Epithelial cell of prostate (primary cell): ENCODE data around the gene ZBTB5.

Source experiments
- DNase-seq: peaks from one replicate; pipeline ENCODE4 v3.0.0-alpha.2; 2011; ENCODE audit warnings: low read depth, low spot score
- H3K27ac ChIP-seq: fragments of 450-650 bp; 2 replicates; pipeline ENCODE4 v1.5.1; 2017; ENCODE audit warnings: mild to moderate bottlenecking

The ZBTB5 gene

DNA sequence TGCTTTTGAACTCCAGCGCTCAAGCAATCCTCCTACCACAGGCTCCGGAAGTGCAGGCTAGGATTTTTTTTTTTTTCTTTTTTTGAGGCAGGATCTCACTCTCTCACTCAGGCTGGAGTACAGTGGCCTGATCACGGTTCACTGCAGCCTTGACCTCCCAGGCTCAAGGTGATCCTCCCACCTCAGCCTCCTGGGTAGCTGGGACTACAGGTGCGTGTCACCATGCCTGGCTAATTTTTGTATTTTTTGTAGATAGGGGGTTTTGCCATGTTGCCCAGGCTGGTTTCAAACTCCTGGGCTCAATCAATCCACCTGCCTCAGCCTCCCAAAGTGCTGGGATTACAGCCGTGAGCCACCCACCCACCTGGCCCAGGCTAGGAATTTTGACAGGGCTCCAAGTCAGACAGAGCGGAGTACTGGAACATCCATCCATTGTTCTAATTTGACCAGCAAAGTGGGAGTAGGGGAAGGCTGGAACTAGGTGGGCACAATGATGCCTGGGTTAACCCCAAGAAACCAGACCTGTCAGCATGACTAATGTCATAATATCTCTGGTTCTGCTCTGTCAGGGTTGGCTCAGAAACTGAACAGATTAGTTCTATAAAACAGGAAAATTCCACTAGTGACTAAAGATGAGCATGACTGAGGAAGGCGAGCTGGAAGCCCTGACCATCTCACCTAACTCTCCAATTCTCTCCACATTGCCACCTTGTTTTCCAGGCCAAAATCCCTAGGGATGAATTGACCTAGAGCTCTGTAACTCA, 9.2 kb downstream of the ZBTB5 start:
- DNase-seq, result no peak
- H3K27ac ChIP-seq, result no peak overlapping the region

DNA sequence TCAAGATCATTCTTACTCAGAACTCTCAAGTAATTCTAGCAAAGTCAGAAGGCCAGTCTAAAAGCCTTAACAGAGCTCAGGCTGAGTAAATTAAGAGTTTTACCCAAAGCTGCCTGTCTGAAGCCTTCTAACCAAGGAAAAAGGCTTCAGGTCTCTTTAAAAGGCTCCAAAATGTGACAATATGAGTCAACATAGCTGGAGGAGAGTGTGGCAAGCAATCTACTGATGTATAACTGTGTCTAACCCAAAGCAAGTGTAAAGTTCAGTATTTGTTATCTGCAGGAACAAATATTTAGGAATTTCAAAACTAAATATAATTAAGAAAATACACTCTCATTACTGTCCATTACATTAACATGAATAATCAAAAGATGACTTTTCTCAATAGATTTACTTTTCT, 11.0 kb downstream of the ZBTB5 start:
- no peak for DNase-seq
- H3K27ac ChIP-seq, result peak overlapping the region; percentile 19

DNA sequence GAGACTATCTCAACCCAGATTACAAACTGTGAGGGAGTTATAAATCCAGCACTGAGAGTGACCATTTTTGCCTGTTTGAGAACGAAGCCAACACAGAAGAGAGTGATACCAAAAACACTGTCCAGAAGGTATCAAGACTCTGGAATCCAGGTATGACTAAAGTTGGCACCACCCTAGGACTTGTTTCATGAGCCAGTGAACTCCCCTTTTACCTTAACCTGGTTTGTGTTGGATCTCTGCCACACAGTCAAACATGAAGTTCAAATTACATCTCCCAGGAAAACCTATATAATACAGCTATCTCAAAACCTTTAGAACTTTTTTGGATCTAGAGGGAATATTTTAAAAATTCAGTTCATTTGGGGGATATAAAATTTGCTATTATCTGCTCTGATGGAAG, 11.4 kb downstream of the ZBTB5 start:
- H3K27ac ChIP-seq, result peak overlapping the region; percentile 19
- no peak for DNase-seq

DNA sequence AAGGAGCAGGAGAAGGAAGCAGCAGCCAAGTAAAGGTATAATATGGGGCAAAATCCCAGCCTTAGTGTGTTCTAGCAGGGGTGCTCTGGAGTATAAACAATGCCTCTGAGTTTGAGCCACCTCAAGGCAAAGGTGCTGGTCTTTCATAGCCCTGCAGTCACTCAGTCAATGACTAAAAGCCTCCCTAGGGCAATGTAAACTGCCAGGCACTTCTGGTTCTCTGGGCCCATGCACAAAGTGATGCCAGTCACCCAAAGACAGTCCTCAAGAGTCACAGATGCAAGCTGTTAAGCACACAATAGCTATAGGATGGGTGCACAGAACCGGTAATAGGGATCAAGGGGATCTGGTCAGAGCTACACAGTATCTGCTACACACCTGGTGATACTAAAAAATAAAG, 12.6 kb downstream of the ZBTB5 start:
- H3K27ac ChIP-seq, result no peak overlapping the region
- no peak for DNase-seq

DNA sequence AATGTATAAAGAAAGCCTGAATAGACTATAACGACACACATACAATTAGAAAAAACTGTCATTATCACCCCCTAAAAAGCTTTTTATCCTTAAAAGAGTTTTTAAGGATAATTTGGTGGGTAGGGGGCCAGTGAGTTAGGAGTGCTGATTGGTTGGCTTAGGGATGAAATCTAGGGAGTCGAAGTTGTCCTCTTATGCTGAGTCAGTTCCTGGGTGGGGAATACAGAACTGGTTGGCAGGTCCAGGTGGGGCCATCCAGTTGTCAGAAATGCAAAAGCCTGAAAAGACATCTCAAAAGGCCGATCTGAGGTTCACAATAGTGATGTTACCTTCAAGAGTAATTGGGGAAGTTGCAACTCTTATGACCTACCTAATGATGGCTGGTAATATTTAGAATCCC, 13.6 kb downstream of the ZBTB5 start:
- H3K27ac ChIP-seq, result no peak overlapping the region
- DNase-seq, result no peak

DNA sequence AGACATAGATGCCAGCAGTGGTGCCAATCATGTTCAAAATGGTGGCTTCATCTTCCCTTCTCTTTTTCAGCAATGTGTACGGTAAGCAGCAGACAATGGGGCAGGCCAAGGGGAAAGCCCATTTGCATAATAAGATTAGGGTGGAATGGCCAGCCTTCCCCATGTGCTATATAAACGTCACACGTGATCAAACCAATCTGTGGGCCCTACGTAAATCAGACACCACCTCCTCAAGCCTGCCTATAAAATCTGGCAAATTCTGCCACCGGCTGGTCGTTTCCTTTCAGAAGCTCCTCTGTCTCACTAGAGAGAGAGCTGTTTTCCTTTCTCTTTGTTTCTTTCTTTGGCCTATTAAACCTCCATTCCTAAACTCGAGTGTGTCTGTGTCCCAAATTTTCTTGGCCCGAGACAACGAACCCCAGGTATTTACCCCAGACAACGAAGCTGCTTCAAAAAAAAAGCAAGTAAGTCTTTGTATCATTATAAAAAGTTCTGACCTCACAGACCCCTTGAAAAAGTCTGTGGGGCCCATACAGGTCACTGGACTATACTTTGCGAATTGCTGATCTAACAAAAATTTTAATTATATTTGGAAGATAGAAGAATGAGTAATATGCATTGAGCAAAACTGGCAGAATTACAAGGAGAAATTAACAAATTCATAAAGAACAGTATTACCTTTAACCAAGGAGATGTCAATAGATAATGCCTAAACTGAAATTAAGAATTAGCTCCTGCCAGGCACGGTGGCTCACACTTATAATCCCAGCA, 15.2 kb downstream of the ZBTB5 start:
- no peak for DNase-seq
- H3K27ac ChIP-seq, result no peak overlapping the region

DNA sequence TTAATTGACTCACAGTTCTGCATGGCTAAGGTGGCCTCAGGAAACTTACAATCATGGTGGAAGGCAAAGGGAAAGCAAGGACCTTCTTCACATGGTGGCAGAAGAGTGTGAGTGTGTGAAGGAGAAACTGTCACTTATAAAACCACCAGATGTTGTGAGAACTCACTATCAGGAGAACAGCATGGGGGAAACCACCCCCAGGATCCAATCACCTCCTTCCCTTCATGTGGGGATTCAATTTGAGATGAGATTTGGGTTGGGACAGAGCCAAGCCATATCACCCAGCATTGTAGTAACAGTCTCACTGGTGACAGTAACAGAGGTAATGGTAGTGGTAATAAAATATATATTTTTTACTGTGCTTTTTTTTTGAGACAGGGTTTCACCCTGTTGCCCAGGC, 18.1 kb downstream of the ZBTB5 start:
- no peak for DNase-seq
- H3K27ac ChIP-seq, result no peak overlapping the region

DNA sequence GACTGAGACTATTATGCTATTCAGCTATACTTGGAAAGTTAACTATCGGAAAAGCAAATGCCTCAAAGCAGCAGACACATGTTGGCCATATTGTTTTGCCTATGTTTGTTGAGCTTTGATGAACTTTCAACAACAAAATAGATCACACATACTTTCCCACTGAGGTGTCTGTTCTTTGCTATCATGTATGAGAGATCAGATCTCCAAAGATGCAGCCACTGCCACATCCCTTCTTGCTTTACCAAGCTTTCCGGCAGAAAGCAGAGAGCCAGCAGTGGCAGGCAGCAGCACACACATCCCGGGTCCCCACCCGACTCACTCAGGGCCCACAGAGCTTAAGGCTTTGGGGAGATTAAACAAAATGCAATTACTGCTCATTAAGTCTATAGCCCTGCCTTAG, 18.8 kb downstream of the ZBTB5 start:
- no peak for DNase-seq
- H3K27ac ChIP-seq, result no peak overlapping the region

DNA sequence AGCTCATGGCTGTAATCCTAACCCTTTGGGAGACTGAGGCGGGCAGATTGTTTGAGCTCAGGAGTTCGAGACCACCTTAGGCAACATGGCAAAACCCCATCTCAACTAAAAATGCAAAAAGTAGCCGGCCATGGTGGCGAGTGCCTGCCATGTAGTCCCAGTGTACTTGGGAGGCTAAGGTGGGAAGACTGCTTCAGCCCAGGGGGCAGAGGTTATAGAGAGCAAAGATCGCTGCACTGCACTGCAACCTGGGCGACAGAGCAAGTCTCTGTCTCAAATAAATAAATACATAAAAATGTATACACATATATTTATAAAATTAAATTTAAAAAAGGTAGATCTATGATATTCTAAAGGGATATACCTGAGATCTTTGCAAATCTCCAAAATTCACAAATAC, 19.4 kb downstream of the ZBTB5 start:
- no peak for DNase-seq

DNA sequence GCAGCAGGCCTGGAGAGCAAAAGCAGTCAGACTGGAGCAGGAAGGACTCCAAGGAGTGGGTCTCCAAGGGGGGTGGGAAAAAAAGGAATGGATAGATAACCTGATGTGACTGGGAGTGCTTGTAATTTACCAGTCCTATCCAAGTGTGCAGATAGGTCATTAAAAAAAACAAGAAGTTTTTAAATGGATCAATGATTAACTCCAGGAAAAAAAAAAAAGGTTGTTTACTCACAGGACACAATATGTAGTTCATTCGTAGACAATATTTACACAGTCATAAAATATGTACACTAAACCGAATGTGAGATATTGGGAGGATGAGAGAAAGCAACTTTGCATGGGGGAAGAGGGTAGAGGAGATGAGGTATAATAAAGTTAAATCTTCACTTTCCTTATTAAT, 20.4 kb downstream of the ZBTB5 start:
- H3K27ac ChIP-seq, result no peak overlapping the region
- DNase-seq, result no peak

More for the DNA sequence above, 19.4 kb downstream of the ZBTB5 start:
- no peak overlapping the region for H3K27ac ChIP-seq

DNA sequence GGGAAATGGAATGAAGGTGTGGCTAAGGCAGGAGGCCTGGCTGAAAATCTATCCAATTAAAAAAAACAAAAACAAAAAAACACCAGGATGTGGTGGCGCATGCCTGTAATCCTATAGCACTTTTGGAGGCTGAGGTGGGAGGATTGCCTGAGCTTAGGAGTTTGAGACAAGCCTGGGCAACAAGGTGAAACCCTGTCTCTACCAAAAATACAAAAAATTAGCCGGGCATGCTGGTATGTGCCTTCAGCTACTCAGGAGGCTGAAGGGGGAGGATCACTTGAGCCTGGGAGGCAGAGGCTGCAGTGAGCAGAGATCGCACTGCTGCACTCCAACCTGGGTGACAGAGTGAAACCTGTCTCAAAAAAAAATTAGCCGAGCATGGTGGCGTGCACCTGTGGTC, 21.7 kb downstream of the ZBTB5 start:
- H3K27ac ChIP-seq, result no peak overlapping the region
- DNase-seq, result no peak

DNA sequence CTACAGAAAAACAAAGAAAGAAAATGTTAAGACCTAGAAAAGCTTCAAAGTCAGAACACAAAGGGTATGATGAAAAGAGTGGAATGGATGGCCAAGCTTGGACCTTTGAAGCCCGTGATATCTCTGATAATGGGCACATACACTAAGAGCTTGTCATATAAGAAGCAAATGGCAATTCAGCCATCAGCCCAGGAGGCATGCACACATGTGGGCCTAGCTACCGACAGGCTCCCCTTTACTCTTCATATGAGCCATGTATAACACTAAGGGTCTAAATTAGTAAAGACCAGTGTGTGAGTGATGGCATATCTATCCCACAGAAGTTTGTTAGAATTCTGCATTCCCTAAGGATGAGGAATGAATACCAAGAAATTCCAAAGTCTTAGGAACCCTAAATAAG, 22.7 kb downstream of the ZBTB5 start:
- DNase-seq, result no peak
- H3K27ac ChIP-seq, result no peak overlapping the region

DNA sequence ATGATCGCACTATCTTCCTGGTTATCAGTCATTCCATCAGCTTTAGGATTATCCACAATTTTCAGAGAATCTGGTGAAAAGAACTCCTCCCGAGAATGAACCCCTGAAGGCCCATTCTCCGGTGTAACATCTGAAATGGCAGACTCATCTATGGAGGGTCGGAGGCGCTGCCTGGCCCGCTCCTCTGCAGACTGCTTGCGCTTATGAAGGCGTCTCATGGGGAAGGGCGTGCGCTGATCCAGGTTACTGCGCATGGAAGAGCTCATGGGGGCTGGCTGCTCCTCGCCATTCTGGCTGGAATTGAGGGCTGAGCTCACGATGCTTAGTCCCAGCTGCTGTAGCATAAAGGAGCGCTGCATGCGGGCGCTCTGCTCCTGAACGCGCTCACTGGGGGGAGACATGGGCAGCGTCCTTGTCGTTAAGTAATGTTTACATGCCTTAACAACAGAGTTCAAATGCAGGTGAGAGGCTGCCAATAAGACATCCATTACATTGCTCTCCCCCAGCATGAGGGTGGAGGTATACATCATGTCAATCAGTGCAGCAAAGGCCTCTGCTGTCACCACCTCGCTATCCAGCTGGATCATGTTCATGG, 23.4 kb downstream of the ZBTB5 start:
- no peak for DNase-seq
- H3K27ac ChIP-seq, result no peak overlapping the region

DNA sequence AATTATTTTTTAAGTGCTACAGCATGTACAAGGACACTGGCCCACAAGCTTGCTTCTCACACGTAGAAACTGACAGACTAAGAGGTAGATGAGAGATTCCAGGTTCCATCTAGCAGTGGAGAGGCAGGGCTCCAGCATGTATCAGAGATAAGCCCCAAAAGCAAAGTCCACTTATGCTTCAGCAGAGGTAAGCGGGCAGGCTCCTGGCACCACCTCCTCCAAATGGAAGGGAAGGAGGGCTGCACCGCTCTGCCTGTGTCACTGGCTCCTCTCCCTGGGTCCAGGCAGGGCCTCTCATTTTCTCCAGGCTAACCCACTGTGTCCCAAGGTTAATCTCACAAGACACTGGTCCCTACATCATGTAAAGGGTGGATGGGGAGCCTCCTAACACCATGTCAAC, 26.9 kb downstream of the ZBTB5 start:
- no peak overlapping the region for H3K27ac ChIP-seq
- DNase-seq, result no peak

DNA sequence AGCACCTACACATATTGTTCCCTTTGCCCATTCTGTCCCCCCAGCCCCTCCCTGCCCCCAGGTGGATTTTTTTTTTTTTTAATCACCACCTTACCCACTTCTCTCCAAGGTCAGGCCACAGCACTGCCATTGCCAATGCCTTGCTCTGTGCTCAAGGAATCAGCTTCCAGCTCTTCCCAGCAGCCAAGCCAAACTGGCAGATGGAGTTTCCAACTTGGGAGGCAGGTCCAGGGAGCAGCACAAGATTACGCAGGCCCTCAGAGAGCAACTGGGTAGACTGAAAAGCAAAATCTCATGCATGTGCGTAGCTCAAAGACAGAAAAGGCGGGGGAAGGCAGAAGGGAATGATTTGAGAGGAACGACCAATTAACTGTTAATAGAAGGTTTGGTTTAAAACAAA, 27.6 kb downstream of the ZBTB5 start:
- DNase-seq, result no peak
- H3K27ac ChIP-seq, result no peak overlapping the region

DNA sequence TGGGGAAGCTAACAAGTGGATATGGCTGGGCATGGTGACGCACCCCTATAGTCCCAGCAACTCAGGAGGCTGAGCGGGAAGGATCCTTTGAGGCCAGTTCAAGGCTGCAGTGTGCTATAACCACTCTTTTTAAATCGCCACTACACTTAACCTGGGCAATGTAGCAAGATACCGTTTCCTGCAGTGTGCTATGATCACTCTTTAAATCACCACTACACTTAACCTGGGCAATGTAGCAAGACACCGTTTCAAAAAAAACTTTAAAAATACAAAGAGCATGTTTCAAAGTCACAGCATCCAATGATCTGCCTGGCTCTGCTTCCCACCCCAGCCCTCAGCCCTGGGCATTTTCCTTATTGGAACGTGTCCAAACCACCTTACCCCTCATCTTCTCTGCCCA, 28.2 kb downstream of the ZBTB5 start:
- DNase-seq, result no peak
- no peak overlapping the region for H3K27ac ChIP-seq

DNA sequence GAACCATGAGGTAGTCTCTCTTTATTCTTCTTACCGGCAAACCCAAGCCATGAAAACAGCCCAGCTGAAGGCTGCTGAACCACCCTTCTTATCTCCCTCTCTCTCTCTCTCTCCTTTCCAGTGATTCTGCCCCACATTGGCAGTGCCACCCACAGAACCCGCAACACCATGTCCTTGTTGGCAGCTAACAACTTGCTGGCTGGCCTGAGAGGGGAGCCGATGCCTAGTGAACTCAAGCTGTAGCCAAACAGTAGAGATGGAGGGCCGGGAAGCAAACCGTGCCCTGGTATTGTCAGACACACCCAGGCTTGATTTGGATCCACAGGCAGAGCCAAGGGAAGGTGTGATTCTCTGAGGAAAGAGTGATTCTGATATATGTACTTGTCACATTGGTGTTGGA, 28.7 kb downstream of the ZBTB5 start:
- DNase-seq, result no peak
- no peak overlapping the region for H3K27ac ChIP-seq

DNA sequence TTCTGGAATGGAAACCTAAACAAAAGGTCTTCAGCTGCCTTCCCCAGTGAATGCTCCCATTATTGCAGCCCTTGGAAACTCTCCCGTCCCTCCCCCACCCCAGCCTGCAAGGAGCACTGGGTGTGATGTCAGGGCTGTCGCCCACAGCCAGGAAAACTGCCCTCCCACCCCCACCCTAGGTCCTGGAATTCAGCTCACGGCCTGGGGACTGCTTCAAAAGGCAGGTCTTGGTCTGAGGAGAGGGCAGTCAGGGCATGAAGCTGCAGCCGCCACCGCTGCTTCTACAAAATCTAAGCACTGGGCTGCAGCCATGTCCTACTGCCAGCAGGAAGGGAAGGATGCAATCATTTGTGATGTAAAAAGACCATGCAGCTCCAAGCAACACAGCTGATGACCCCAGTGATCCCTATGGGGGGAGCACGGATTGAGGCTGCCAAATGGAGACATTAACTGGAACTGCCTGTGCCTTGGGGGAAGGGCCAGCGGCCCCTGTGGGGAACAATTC, 31.3 kb downstream of the ZBTB5 start:
- H3K27ac ChIP-seq, result no peak overlapping the region
- DNase-seq, result no peak

DNA sequence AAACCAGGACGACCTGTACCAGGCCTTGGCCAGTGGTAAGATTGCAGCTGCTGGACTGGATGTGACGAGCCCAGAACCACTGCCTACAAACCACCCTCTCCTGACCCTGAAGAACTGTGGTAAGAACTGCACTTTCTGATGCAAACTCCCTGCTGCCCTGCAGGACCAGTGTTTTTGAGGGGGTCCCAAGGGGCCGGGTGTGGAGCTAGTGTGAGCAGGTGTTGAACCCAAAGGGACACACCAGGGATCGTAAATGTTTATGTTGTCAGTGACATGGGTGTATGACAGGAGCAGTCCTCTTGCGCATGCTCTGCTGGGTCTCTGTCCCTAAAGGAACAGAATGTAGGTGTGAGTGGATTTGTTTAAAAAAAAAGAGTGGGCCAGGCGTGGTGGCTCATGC, 33.2 kb downstream of the ZBTB5 start:
- DNase-seq, result no peak
- H3K27ac ChIP-seq, result no peak overlapping the region

DNA sequence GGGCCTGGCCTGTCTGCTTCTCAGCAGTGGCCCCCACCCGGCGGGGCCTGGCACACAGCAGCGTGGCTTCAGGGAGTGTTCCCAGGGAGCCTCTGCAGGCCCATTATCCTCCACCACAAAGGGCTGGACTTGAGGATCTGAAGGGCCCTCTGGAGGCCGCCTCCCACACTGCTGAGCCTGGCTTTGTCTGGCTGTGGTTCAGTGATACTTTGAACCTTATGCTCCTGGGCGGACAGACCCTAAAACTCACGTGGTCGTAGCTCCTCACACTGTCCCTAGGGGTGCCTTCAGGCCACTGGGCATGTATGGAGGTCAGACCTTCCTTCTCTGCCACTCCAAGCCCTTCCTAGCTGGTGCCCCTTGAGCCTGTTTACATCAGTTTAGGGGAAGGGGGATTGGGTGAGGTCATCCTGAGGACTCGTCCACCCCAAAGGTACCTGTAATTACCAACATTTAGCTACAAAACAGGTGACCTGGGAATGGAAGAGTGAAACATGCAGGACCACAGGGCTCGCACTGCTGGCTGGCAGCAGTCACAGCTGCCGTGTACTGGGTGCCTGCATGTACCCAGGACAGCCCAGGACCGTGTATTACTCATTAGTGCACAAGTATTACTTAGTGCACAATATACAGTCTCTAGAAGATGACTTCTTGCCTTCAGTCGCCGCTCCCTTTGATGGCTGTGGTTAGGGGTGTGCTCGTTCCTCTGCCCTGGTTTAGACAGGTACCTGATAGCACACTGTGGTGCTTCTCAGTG, 34.2 kb downstream of the ZBTB5 start:
- H3K27ac ChIP-seq, result no peak overlapping the region
- no peak for DNase-seq
